Suprapubic skin (tissue), 4 donors: ENCODE measurements around the gene CFL2.

Source experiments
- EP300 ChIP-seq: sonication (generic); formaldehyde crosslinking; IDR thresholded peaks from one replicate; pipeline ENCODE4 v1.6.1; 2017; ENCODE audit warnings: antibody characterized with exemption
- POLR2A ChIP-seq, 2 donors: fragments of 450-650 bp; IDR thresholded peaks; one replicate each; pipeline ENCODE4 v1.6.1; 2017; ENCODE audit warnings: antibody characterized with exemption in 2 of 2, mild to moderate bottlenecking in 2 of 2, moderate library complexity in 2 of 2
- POLR2AphosphoS5 ChIP-seq, 3 donors: sonication (generic); formaldehyde crosslinking; IDR thresholded peaks; one replicate each; pipeline ENCODE4 v1.6.1; 2017; ENCODE audit warnings: antibody characterized with exemption in 3 of 3
- TF ChIP-seq, protein P1 (sequence below), 2 donors: fragments of 200-600 bp in 1 of 2; fragments of 450-650 bp in 1 of 2; sonication (generic) in 1 of 2; IDR thresholded peaks; one replicate each; pipeline ENCODE4 v1.5.1; 2016 to 2019; ENCODE audit warnings: antibody characterized with exemption in 2 of 2, mild to moderate bottlenecking in 1 of 2, moderate library complexity in 1 of 2

DNA sequence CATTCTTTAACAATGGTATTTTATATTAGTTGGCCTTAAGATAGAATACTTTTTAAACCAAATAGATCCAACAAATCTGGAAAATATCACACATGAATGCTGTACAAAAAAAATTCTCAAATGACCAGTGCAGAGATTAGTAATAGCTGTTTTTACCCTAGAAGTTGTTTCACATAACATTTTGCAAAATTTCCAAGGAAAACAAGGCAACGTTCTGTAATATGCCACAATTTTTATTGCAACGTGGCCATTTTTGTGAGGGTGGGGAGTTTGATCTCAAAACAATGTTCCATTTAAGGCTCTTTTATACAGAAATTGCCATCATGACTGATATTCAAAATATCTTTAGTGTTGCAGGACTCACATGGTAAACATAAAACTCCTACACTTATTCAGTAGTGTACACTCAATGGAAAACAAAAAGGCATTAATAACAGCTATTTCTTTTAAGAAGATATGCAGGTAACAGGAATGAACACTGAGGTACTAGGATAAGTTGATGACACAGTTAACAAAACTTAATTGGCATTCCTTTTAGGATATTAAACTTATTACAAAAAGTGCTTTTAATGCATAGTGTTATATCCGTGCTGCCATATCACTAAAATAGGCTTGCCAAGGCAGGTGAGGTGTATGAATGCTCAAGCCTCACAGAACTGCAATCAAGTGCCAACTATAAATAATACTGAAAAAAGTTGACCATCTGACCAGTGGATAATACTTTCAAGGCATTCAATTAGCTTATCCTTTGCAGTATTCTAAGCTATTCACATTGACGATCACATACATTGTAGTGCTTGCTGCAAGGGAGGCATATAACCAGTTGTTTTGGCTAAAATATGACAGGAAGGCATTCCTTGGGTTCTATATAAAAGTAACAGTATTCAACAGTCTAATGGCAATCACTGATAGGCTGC, 2.3 kb downstream of the CFL2 start:
- TF ChIP-seq, protein P1, sequence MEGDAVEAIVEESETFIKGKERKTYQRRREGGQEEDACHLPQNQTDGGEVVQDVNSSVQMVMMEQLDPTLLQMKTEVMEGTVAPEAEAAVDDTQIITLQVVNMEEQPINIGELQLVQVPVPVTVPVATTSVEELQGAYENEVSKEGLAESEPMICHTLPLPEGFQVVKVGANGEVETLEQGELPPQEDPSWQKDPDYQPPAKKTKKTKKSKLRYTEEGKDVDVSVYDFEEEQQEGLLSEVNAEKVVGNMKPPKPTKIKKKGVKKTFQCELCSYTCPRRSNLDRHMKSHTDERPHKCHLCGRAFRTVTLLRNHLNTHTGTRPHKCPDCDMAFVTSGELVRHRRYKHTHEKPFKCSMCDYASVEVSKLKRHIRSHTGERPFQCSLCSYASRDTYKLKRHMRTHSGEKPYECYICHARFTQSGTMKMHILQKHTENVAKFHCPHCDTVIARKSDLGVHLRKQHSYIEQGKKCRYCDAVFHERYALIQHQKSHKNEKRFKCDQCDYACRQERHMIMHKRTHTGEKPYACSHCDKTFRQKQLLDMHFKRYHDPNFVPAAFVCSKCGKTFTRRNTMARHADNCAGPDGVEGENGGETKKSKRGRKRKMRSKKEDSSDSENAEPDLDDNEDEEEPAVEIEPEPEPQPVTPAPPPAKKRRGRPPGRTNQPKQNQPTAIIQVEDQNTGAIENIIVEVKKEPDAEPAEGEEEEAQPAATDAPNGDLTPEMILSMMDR (IDR thresholded peaks at IDR 0.05) = no peak
- TF ChIP-seq POLR2AphosphoS5 (IDR thresholded peaks at IDR 0.05) (no peak), POLR2A (IDR thresholded peaks at IDR 0.05) (no peak), EP300 (no peak)
